DND-41 (cell line): ENCODE measurements around the gene DEAF1.

Experiments used
- ATAC-seq: fragments of 200-7000 bp; cut with Tn5 transposase; 3 replicates; pipeline ENCODE4 v1.9.1; 2021; ENCODE audit warnings: low read depth; ENCODE audit not compliant: insufficient read depth
- DNase-seq: peaks from one replicate; pipeline ENCODE4 v3.0.0-alpha.2; 2020
- H2AFZ ChIP-seq: 2 replicates; pipeline ENCODE4 v1.6.0; 2012; ENCODE audit warnings: low read depth, low read length
- H3K27ac ChIP-seq: 2 replicates; pipeline ENCODE4 v1.5.1; 2012; ENCODE audit warnings: low read length, inconsistent platforms
- H3K27me3 ChIP-seq: fragments of 200-600 bp; sonication (generic); 2 replicates; pipeline ENCODE4 v1.6.0; 2012; ENCODE audit warnings: low read length, mild to moderate bottlenecking, inconsistent platforms; ENCODE audit not compliant: insufficient read depth, poor library complexity
- H3K36me3 ChIP-seq: 2 replicates; pipeline ENCODE4 v1.5.1; 2012; ENCODE audit warnings: low read length, inconsistent platforms; ENCODE audit not compliant: insufficient read depth
- H3K4me1 ChIP-seq: 2 replicates; pipeline ENCODE4 v1.5.1; 2012; ENCODE audit warnings: mild to moderate bottlenecking, low read length; ENCODE audit not compliant: insufficient read depth
- H3K4me2 ChIP-seq: 2 replicates; pipeline ENCODE4 v1.6.0; 2012; ENCODE audit warnings: mild to moderate bottlenecking, moderate library complexity, low read length, inconsistent platforms; ENCODE audit not compliant: insufficient read depth
- H3K4me3 ChIP-seq, 2 experiments: fragments of 200-600 bp in 1 of 2; shearing (Covaris generic) in 1 of 2; 2 replicates each; pipeline ENCODE4 v1.5.1; 2012 to 2016; ENCODE audit warnings: inconsistent platforms in 2 of 2, low read length in 2 of 2, mild to moderate bottlenecking in 2 of 2, low read depth in 1 of 2, moderate library complexity in 1 of 2
- H3K79me2 ChIP-seq: 2 replicates; pipeline ENCODE4 v1.6.0; 2012; ENCODE audit warnings: low read length, inconsistent platforms; ENCODE audit not compliant: insufficient read depth
- H3K9ac ChIP-seq: 2 replicates; pipeline ENCODE4 v1.6.0; 2012; ENCODE audit warnings: low read depth, mild to moderate bottlenecking, inconsistent platforms, low read length, moderate library complexity
- H3K9me3 ChIP-seq: 2 replicates; pipeline ENCODE4 v1.5.1; 2012; ENCODE audit warnings: low read length, moderate library complexity, mild to moderate bottlenecking, inconsistent platforms; ENCODE audit not compliant: insufficient read depth, severe bottlenecking
- H4K20me1 ChIP-seq: 2 replicates; pipeline ENCODE4 v1.6.0; 2012; ENCODE audit warnings: low read length; ENCODE audit not compliant: insufficient read depth
- CTCF ChIP-seq: IDR thresholded peaks from 2 replicates; pipeline ENCODE4 v1.5.1; 2012; ENCODE audit warnings: borderline replicate concordance, low read length, moderate library complexity, mild to moderate bottlenecking; ENCODE audit not compliant: poor library complexity, severe bottlenecking; ENCODE audit errors: extremely low read depth
- EZH2 ChIP-seq: IDR thresholded peaks from 3 replicates; pipeline ENCODE4 v1.6.1; 2012; ENCODE audit warnings: borderline replicate concordance, low read depth, mild to moderate bottlenecking, moderate library complexity, low read length, inconsistent platforms; ENCODE audit not compliant: severe bottlenecking

Gene DEAF1

DNA sequence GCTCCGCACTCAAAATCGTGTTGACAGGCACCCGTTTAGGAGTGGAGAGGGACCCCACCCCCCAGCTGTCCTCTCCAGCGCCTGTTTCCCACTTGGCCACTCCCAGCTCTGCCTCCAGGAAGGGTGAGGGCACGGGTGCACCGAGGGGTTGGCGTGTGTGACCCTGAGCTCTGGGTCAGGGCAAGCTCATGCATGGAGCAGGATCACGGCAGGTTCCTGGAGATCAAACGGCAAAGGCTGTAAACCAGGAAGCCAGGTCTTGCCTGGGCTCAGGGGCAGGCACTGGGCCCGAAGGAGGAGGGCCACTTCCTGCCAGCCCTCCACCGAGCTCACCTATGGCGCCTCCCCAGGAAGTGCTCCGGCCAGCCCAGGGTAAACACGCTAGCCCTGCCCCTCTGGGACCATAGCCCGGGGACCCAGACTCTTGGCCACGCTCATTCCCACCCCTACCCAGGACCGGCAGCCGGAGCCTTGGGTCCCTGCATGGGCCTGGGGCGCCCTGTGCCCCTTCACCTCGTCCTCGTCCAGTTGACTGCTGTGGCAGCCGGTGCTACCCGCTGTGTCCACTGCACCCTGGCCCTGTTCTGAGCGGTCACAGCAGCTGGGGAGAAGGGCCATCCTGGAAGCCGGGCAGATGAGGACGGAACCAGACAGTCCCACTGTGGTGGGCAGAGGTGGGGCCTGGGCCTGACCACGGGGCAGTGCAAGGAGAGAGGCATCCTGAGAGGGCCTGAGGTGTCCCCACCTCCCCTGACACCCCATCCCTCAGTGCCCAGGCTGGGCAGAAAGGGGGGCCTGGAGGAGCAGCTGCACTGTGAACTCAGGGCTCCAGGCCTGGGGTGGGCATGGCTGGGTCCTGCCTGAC lies 10.0 kb upstream of the DEAF1 start:
- no peak overlapping the region for H2AFZ ChIP-seq
- H3K9me3 ChIP-seq = no peaks in the 10 kb centered on the region
- H3K4me1 ChIP-seq = no peaks in the 10 kb centered on the region
- H3K36me3 ChIP-seq = peaks cover 18% of the 10 kb centered on the region
- TF ChIP-seq CTCF (no peak), EZH2 (no peak)
- ATAC-seq (no peak), DNase-seq (no peak)
- peaks cover 9% of the 10 kb centered on the region for H4K20me1 ChIP-seq
- no peak overlapping the region; the same call in 1 of the 2 replicates for H3K27ac ChIP-seq
- no peak overlapping the region for H3K4me3 ChIP-seq
- no peak overlapping the region for H3K9ac ChIP-seq
- no peaks in the 10 kb centered on the region for H3K27me3 ChIP-seq
- H3K4me2 ChIP-seq = no peak overlapping the region
- no peaks in the 10 kb centered on the region for H3K79me2 ChIP-seq

DNA sequence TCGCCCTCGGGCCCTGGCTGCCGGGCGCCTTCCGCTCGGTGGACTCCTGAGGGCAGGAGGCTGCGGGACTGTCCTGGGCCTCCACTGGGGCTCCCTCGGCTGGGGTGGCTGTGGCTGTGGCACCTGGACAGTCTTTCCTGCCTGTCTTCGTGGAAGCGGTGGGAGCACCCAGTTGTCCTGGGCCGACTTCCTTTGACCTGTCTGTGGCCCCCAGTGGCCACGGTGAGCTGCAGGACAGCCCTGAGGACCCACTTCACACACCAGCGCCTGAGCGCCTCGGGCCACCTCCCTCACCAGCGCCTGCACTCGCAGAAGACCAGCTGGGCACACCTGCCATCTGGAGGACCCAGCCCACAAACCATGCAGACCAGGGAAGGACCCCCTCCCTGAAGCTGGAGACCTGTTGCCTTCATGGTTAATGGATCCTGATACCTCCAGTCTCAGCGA lies 9.2 kb upstream of the DEAF1 start:
- H4K20me1 ChIP-seq = peaks cover 9% of the 10 kb centered on the region
- H3K36me3 ChIP-seq = peaks cover 22% of the 10 kb centered on the region
- no peak overlapping the region for H3K4me2 ChIP-seq
- no peaks in the 10 kb centered on the region for H3K27me3 ChIP-seq
- no peaks in the 10 kb centered on the region for H3K79me2 ChIP-seq
- TF ChIP-seq EZH2 (no peak), CTCF (no peak)
- H3K9ac ChIP-seq = no peak overlapping the region
- H2AFZ ChIP-seq = no peak overlapping the region
- no peaks in the 10 kb centered on the region for H3K9me3 ChIP-seq
- H3K27ac ChIP-seq = no peak overlapping the region
- H3K4me3 ChIP-seq = no peak overlapping the region
- DNase-seq (no peak), ATAC-seq (no peak)
- H3K4me1 ChIP-seq = no peaks in the 10 kb centered on the region

GRCh38 chr11:703506-703905 lies 8.5 kb upstream of the DEAF1 start:
- H3K4me3 ChIP-seq = no peak overlapping the region
- no peak for DNase-seq
- peaks cover 28% of the 10 kb centered on the region for H3K36me3 ChIP-seq
- no peak for ATAC-seq
- no peak overlapping the region for H3K27ac ChIP-seq
- peaks cover 9% of the 10 kb centered on the region for H4K20me1 ChIP-seq
- H2AFZ ChIP-seq = no peak overlapping the region
- H3K79me2 ChIP-seq = peaks cover 6% of the 10 kb centered on the region
- no peak overlapping the region for H3K4me2 ChIP-seq
- H3K9ac ChIP-seq = no peak overlapping the region
- no peaks in the 10 kb centered on the region for H3K27me3 ChIP-seq
- no peaks in the 10 kb centered on the region for H3K4me1 ChIP-seq
- H3K9me3 ChIP-seq = no peaks in the 10 kb centered on the region
- TF ChIP-seq EZH2 (no peak), CTCF (no peak)
